BLaER1 treated with 17β-estradiol and CSF1 and Interleukin-3, amounts not matched to agents 10 nM and 100 nM (cell line): Measurements from ENCODE around the gene TAF8.

Source experiments
- H3K27ac ChIP-seq, 11 experiments: shearing (Covaris generic); formaldehyde crosslinking; 2 replicates each; pipeline ENCODE4 v1.8.1; 2022
- H3K27me3 ChIP-seq, 11 experiments: shearing (Covaris generic); formaldehyde crosslinking; 2 replicates each; pipeline ENCODE4 v1.8.1; 2022
- H3K36me3 ChIP-seq, 11 experiments: shearing (Covaris generic); formaldehyde crosslinking; 2 replicates each; pipeline ENCODE4 v1.8.1; 2022
- H3K4me1 ChIP-seq, 10 experiments: shearing (Covaris generic); formaldehyde crosslinking; 2 replicates each; pipeline ENCODE4 v1.8.1; 2022
- H3K4me2 ChIP-seq, 11 experiments: shearing (Covaris generic); formaldehyde crosslinking; 2 replicates each; pipeline ENCODE4 v1.8.1; 2022
- H3K4me3 ChIP-seq, 10 experiments: shearing (Covaris generic); formaldehyde crosslinking; 2 replicates each; pipeline ENCODE4 v1.8.1; 2022
- H3K9ac ChIP-seq, 11 experiments: shearing (Covaris generic); formaldehyde crosslinking; 2 replicates each; pipeline ENCODE4 v1.8.1; 2022
- H3K9me3 ChIP-seq, 11 experiments: shearing (Covaris generic); formaldehyde crosslinking; replicated peaks in 1 of 11; 2 replicates each; pipeline ENCODE4 v1.8.1; 2022
- H4K20me1 ChIP-seq, 11 experiments: shearing (Covaris generic); formaldehyde crosslinking; 2 replicates each; pipeline ENCODE4 v1.8.1; 2022
- Cebpa-rat ChIP-seq, 11 experiments: shearing (Covaris generic); IDR thresholded peaks; 2 replicates each; pipeline ENCODE4 v1.8.1; 2022

TAF8 gene

GRCh38 chr6:42128460-42129359, 78.4 kb downstream of the TAF8 start:
- no peaks in the 10 kb centered on the region for H4K20me1 ChIP-seq
- no peak overlapping the region for H3K27ac ChIP-seq
- peaks cover 0 to 7% (median 0%) of the 10 kb centered on the region in 10 experiments; a peak in 3 of 20 replicates for H3K4me1 ChIP-seq
- no peaks in the 10 kb centered on the region for H3K9me3 ChIP-seq
- H3K4me3 ChIP-seq = no peak overlapping the region
- H3K4me2 ChIP-seq = no peak overlapping the region
- no peaks in the 10 kb centered on the region for H3K27me3 ChIP-seq
- H3K36me3 ChIP-seq = no peaks in the 10 kb centered on the region
- no peak overlapping the region for H3K9ac ChIP-seq
- no peak for TF ChIP-seq Cebpa-rat (IDR thresholded peaks at IDR 0.05)

DNA sequence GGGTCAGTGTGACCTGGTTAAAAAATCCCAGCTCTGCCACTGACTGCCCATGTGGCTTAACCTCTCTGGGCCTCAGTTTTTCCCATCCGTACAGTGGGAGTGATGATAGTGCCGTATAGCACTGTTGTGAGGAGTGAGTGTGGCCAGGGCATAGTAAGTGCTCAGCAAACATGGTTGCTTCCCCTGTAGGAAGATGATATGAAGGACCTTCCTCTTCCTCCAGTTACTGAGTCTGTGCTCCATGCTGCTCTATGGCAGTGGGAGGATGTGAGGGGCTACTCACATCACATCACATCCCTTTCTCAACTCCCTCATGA, 79.0 kb downstream of the TAF8 start:
- Histone ChIP-seq H3K4me1 (peaks cover 0 to 5% (median 0%) of the 10 kb centered on the region in 10 experiments; a peak in 3 of 20 replicates), H3K4me2 (no peak overlapping the region), H3K27ac (no peak overlapping the region), H3K36me3 (no peaks in the 10 kb centered on the region), H3K27me3 (no peaks in the 10 kb centered on the region), H3K4me3 (no peak overlapping the region), H3K9me3 (no peaks in the 10 kb centered on the region), H4K20me1 (no peaks in the 10 kb centered on the region), H3K9ac (no peak overlapping the region)
- no peak for TF ChIP-seq Cebpa-rat (IDR thresholded peaks at IDR 0.05)

DNA sequence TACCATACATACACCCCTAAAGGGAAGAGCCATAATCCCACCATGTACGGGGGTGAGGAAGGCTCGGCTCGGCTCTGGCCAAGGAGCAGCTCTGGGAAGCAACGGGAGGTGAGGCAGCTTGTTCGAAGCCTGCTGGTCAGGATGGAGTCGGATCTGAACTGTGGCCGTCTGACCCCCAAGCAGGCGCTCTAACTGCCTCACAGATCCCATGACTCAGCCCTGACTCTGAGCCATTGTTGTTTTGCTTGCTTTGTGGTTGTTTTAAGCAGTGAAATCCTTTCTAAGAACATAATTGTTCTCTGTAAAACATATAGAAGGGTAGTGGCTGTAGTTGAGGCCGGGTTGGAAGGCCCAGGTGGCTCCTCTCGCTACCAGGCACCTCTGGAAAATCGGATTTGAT, 81.2 kb downstream of the TAF8 start:
- TF ChIP-seq Cebpa-rat (IDR thresholded peaks at IDR 0.05) = no peak
- no peak overlapping the region for H3K4me2 ChIP-seq
- no peaks in the 10 kb centered on the region for H3K36me3 ChIP-seq
- H3K9ac ChIP-seq = no peak overlapping the region
- H3K27me3 ChIP-seq = no peaks in the 10 kb centered on the region
- no peak overlapping the region for H3K4me3 ChIP-seq
- H3K9me3 ChIP-seq = no peaks in the 10 kb centered on the region
- H4K20me1 ChIP-seq = no peaks in the 10 kb centered on the region
- peaks cover 1 to 5% (median 4%) of the 10 kb centered on the region in 10 experiments for H3K4me1 ChIP-seq
- H3K27ac ChIP-seq = no peak overlapping the region

DNA sequence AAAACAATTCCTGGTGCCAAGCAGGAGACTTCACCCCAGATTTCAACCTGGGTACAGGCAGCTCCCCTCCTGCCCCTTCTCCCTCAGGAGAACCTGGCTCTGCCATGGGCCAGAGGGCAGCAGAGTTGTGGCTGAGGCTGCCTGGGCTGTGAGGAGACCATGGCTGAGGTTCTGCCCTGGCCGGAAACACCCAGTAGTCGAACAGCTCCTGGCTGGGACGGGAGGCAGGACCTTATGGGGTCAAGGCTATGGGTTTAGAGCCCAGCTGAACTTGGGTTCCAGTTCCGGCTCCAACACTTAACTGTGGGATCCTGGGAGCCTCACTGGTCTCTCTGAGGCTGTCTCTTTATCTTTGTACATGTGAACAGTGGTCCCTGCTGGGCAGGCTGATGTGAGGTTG, 83.6 kb downstream of the TAF8 start:
- H3K27me3 ChIP-seq = no peaks in the 10 kb centered on the region; a peak in 1 of 22 replicates
- no peak overlapping the region for H3K4me3 ChIP-seq
- no peaks in the 10 kb centered on the region for H3K9me3 ChIP-seq
- no peak overlapping the region for H3K4me2 ChIP-seq
- H3K4me1 ChIP-seq = peaks cover 5 to 13% (median 11%) of the 10 kb centered on the region in 10 experiments
- no peak overlapping the region for H3K27ac ChIP-seq
- H4K20me1 ChIP-seq = no peaks in the 10 kb centered on the region
- no peaks in the 10 kb centered on the region for H3K36me3 ChIP-seq
- H3K9ac ChIP-seq = no peak overlapping the region
- TF ChIP-seq Cebpa-rat (IDR thresholded peaks at IDR 0.05) = no peak

GRCh38 chr6:42135161-42135560, 84.8 kb downstream of the TAF8 start:
- H3K4me3 ChIP-seq = no peak overlapping the region
- peaks cover 11 to 18% (median 16%) of the 10 kb centered on the region in 10 experiments for H3K4me1 ChIP-seq
- H3K9ac ChIP-seq = no peak overlapping the region
- H3K9me3 ChIP-seq = no peaks in the 10 kb centered on the region
- H4K20me1 ChIP-seq = no peaks in the 10 kb centered on the region
- peaks cover 0 to 12% (median 6%) of the 10 kb centered on the region in 11 experiments; a peak in 13 of 22 replicates for H3K27me3 ChIP-seq
- H3K27ac ChIP-seq = no peak overlapping the region
- TF ChIP-seq Cebpa-rat (IDR thresholded peaks at IDR 0.05) = no peak
- no peaks in the 10 kb centered on the region for H3K36me3 ChIP-seq
- H3K4me2 ChIP-seq = no peak overlapping the region

- H3K9me3 ChIP-seq = no peaks in the 10 kb centered on the region
- H4K20me1 ChIP-seq = peaks cover 0 to 3% (median 0%) of the 10 kb centered on the region in 11 experiments; a peak in 1 of 22 replicates
- H3K4me3 ChIP-seq = no peak overlapping the region
- H3K36me3 ChIP-seq = no peaks in the 10 kb centered on the region
- no peak overlapping the region for H3K4me2 ChIP-seq
- TF ChIP-seq Cebpa-rat (IDR thresholded peaks at IDR 0.05) = no peak
- peaks cover 15 to 23% (median 21%) of the 10 kb centered on the region in 10 experiments for H3K4me1 ChIP-seq
- H3K27ac ChIP-seq = no peak overlapping the region
- peaks cover 3 to 18% (median 11%) of the 10 kb centered on the region in 11 experiments for H3K27me3 ChIP-seq
- H3K9ac ChIP-seq = no peak overlapping the region
These were observed 85.4 kb downstream of the TAF8 start for GRCh38 chr6:42135722-42136121.

GRCh38 chr6:42136508-42137193, 86.3 kb downstream of the TAF8 start:
- peaks cover 15 to 25% (median 22%) of the 10 kb centered on the region in 10 experiments for H3K4me1 ChIP-seq
- H3K27ac ChIP-seq = peak overlapping the region in 1 of 11 experiments; percentile 24; a peak in 2 of 22 replicates
- no peaks in the 10 kb centered on the region for H3K36me3 ChIP-seq

More at GRCh38 chr6:42136508-42137193, 86.3 kb downstream of the TAF8 start:
- no peak overlapping the region for H3K4me3 ChIP-seq
- TF ChIP-seq Cebpa-rat (IDR thresholded peaks at IDR 0.05) = no peak
- peak overlapping the region in 6 of 11 experiments; percentile 1 to 50 (median 19); a peak in 10 of 22 replicates for H3K9ac ChIP-seq
- H4K20me1 ChIP-seq = peaks cover 0 to 9% (median 0%) of the 10 kb centered on the region in 11 experiments; a peak in 2 of 22 replicates
- peaks cover 12 to 27% (median 21%) of the 10 kb centered on the region in 11 experiments for H3K27me3 ChIP-seq
- H3K9me3 ChIP-seq = no peaks in the 10 kb centered on the region
- peak overlapping the region; percentile 42 to 78 (median 63); a peak in 20 of 22 replicates for H3K4me2 ChIP-seq
